IMR-90 (cell line): Measurements from ENCODE around the gene ACSL3. TPM values are rescaled to one million over a fixed set of nuclear protein-coding genes. Genes with fewer than 3 reads are reported as not detected.

Experiments used
- ATAC-seq: fragments of 200-7000 bp; cut with Tn5 transposase; 2 replicates; pipeline ENCODE4 v1.9.1; 2020; ENCODE audit warnings: low read depth, mild to moderate bottlenecking, moderate library complexity
- BruUV-seq: library from RNA; stranded (reverse); fragments of 400-500 nt; replicated peaks from 2 replicates; lab custom pipeline; 2021; lab: Mats Ljungman, UMichigan
- CTCF ChIA-PET: fragments of 300-600 bp; formaldehyde crosslinking; extraction: SDS; loops from one replicate; lab custom pipeline; 2021; ENCODE audit warnings: antibody characterized with exemption; lab: Yijun Ruan, JAX
- POLR2A ChIA-PET: fragments of 300-600 bp; sonication (Branson Sonifier 250); formaldehyde crosslinking; loops from one replicate; lab custom pipeline; 2022; ENCODE audit warnings: antibody characterized with exemption; ENCODE audit not compliant: unreplicated experiment; lab: Charles Lee
- DNase-seq: peaks from one replicate; pipeline ENCODE4 v3.0.0; 2013
- H2AFZ ChIP-seq: replicated peaks from 2 replicates; pipeline ENCODE3; 2013; ENCODE audit warnings: low read length, mild to moderate bottlenecking; ENCODE audit not compliant: poor library complexity
- H2AK5ac ChIP-seq: 2 replicates; pipeline ENCODE4 v1.6.1; 2013; ENCODE audit warnings: low read depth, low read length, inconsistent platforms
- H2AK9ac ChIP-seq: replicated peaks from 2 replicates; pipeline ENCODE3; 2013; ENCODE audit warnings: mild to moderate bottlenecking, low read depth, low read length, moderate library complexity; ENCODE audit not compliant: poor library complexity
- H2BK120ac ChIP-seq: 2 replicates; pipeline ENCODE4 v1.6.1; 2013; ENCODE audit warnings: low read depth, low read length, inconsistent platforms
- H2BK15ac ChIP-seq: 3 replicates; pipeline ENCODE4 v1.6.1; 2013; ENCODE audit warnings: low read depth, low read length, inconsistent platforms
- H2BK20ac ChIP-seq: 2 replicates; pipeline ENCODE4 v1.6.1; 2013; ENCODE audit warnings: low read depth, mild to moderate bottlenecking, inconsistent platforms, low read length, moderate library complexity
- H2BK5ac ChIP-seq: 2 replicates; pipeline ENCODE4 v1.6.1; 2013; ENCODE audit warnings: mild to moderate bottlenecking, low read depth, low read length, inconsistent platforms; ENCODE audit not compliant: poor library complexity, severe bottlenecking
- H3K14ac ChIP-seq: replicated peaks from 2 replicates; pipeline ENCODE4 v1.6.1; 2013; ENCODE audit warnings: low read depth, low read length, inconsistent platforms
- H3K18ac ChIP-seq: 2 replicates; pipeline ENCODE4 v1.6.1; 2013; ENCODE audit warnings: low read depth, low read length, control low read depth
- H3K23ac ChIP-seq: 2 replicates; pipeline ENCODE4 v1.6.1; 2013; ENCODE audit warnings: low read depth, low read length, inconsistent platforms
- H3K27ac ChIP-seq: 2 replicates; pipeline ENCODE4 v1.5.1; 2013; ENCODE audit warnings: mild to moderate bottlenecking, control low read depth, low read length; ENCODE audit not compliant: insufficient read depth
- H3K27me3 ChIP-seq: 2 replicates; pipeline ENCODE4 v1.6.1; 2013; ENCODE audit warnings: low read length; ENCODE audit not compliant: control insufficient read depth, insufficient read depth
- H3K36me3 ChIP-seq: 2 replicates; pipeline ENCODE4 v1.6.1; 2013; ENCODE audit warnings: low read length, mixed read lengths; ENCODE audit not compliant: control insufficient read depth, insufficient read depth
- H3K4ac ChIP-seq: 2 replicates; pipeline ENCODE4 v1.6.1; 2013; ENCODE audit warnings: low read depth, low read length, inconsistent platforms
- H3K4me1 ChIP-seq: 2 replicates; pipeline ENCODE4 v1.6.1; 2013; ENCODE audit warnings: low read length, mixed read lengths; ENCODE audit not compliant: control insufficient read depth, insufficient read depth
- H3K4me2 ChIP-seq: 2 replicates; pipeline ENCODE4 v1.6.1; 2013; ENCODE audit warnings: low read depth, mild to moderate bottlenecking, control low read depth, low read length, moderate library complexity
- H3K4me3 ChIP-seq: 2 replicates; pipeline ENCODE4 v1.5.1; 2013; ENCODE audit warnings: low read depth, mild to moderate bottlenecking, control low read depth, low read length, moderate library complexity; ENCODE audit not compliant: insufficient read depth
- H3K56ac ChIP-seq: 2 replicates; pipeline ENCODE4 v1.6.1; 2013; ENCODE audit warnings: low read length, inconsistent platforms; ENCODE audit not compliant: insufficient read depth; ENCODE audit errors: extremely low read depth
- H3K79me1 ChIP-seq, 2 experiments: 2 replicates each; pipeline ENCODE4 v1.6.1; 2013; ENCODE audit warnings: low read length in 2 of 2, inconsistent platforms in 1 of 2, low read depth in 1 of 2
- H3K9ac ChIP-seq: 2 replicates; pipeline ENCODE4 v1.6.1; 2013; ENCODE audit warnings: low read depth, low read length, control low read depth
- H3K9me1 ChIP-seq: 2 replicates; pipeline ENCODE4 v1.6.1; 2013; ENCODE audit warnings: low read length, inconsistent platforms; ENCODE audit not compliant: insufficient read depth
- H3K9me3 ChIP-seq: 2 replicates; pipeline ENCODE4 v1.6.1; 2013; ENCODE audit warnings: low read length; ENCODE audit not compliant: control insufficient read depth, insufficient read depth
- H4K20me1 ChIP-seq: 2 replicates; pipeline ENCODE4 v1.6.1; 2013; ENCODE audit warnings: low read length, inconsistent platforms; ENCODE audit not compliant: insufficient read depth
- H4K5ac ChIP-seq: 2 replicates; pipeline ENCODE4 v1.6.1; 2013; ENCODE audit warnings: mild to moderate bottlenecking, low read depth, low read length, control low read depth
- H4K8ac ChIP-seq, 2 experiments: 2 replicates each; pipeline ENCODE4 v1.6.1; 2013; ENCODE audit warnings: low read depth in 2 of 2, low read length in 2 of 2, control low read depth in 1 of 2, inconsistent platforms in 1 of 2
- H4K91ac ChIP-seq: 2 replicates; pipeline ENCODE4 v1.6.1; 2013; ENCODE audit warnings: low read depth, low read length, inconsistent platforms; ENCODE audit not compliant: insufficient read depth
- CEBPB ChIP-seq: IDR thresholded peaks from 2 replicates; pipeline ENCODE4 v1.6.1; 2012; ENCODE audit warnings: low read depth, low read length, improper control_type of control experiment
- FOS ChIP-seq: fragments of 150-350 bp; IDR thresholded peaks from 2 replicates; pipeline ENCODE4 v1.6.1; 2016; ENCODE audit warnings: low read depth, low read length
- MAFK ChIP-seq: IDR thresholded peaks from 2 replicates; pipeline ENCODE4 v1.6.1; 2012; ENCODE audit warnings: low read depth, low read length, improper control_type of control experiment
- MXI1 ChIP-seq: IDR thresholded peaks from 2 replicates; pipeline ENCODE4 v1.6.1; 2012; ENCODE audit warnings: low read depth, mild to moderate bottlenecking, low read length, moderate library complexity, borderline replicate concordance
- NFE2L2 ChIP-seq: fragments of 150-350 bp; IDR thresholded peaks from 2 replicates; pipeline ENCODE4 v1.6.1; 2016; ENCODE audit warnings: low read depth, mild to moderate bottlenecking, low read length
- RAD21 ChIP-seq: IDR thresholded peaks from 2 replicates; pipeline ENCODE4 v1.6.1; 2012; ENCODE audit warnings: low read length, improper control_type of control experiment
- RCOR1 ChIP-seq: IDR thresholded peaks from 2 replicates; pipeline ENCODE4 v1.6.1; 2012; ENCODE audit warnings: mild to moderate bottlenecking, low read length, improper control_type of control experiment; ENCODE audit not compliant: insufficient replicate concordance
- RFX5 ChIP-seq: IDR thresholded peaks from 2 replicates; pipeline ENCODE4 v1.8.0; 2012; ENCODE audit warnings: low read depth, mild to moderate bottlenecking, low read length, moderate library complexity
- SMC3 ChIP-seq: fragments of 150-350 bp; IDR thresholded peaks from 2 replicates; pipeline ENCODE4 v1.6.1; 2016; ENCODE audit warnings: low read depth, mild to moderate bottlenecking, antibody characterized with exemption, low read length, moderate library complexity
- WGBS, 2 experiments: methylation state at CpG; one replicate each; pipeline versions ENCODE4 v1.1.5 to v1.1.7; 2013; ENCODE audit warnings: missing lambda C conversion rate in 2 of 2; ENCODE audit not compliant: insufficient read length in 1 of 2; ENCODE audit errors: extremely low coverage in 2 of 2; 5-methylcytosine and 5-hydroxymethylcytosine counted together
- dilution Hi-C: fragments of 300-500 bp; cut with HindIII; formaldehyde crosslinking; loops from one replicate; pipeline ENCODE4 v1.14.3; 2018; ENCODE audit warnings: low sequenced_read_pairs; ENCODE audit not compliant: unreplicated experiment
- in situ Hi-C: fragments of 300-500 bp; cut with MboI; formaldehyde crosslinking; loops from 3 replicates; pipeline ENCODE4 v1.14.3; 2019; ENCODE audit warnings: low sequenced_read_pairs, inconsistent platforms, mixed read lengths
- intact Hi-C: fragments of 100-400 bp; cut with micrococcal nuclease; formaldehyde crosslinking; loops from 2 replicates; pipeline ENCODE4 v1.10.0; 2022
- polyA plus RNA-seq, 3 experiments: library from polyadenylated mRNA; depleted of rRNA; stranded (reverse); fragments of >200 nt; gene quantifications; 2 replicates each; pipeline ENCODE4 v1.2.3, GENCODE V29; 2012; ENCODE audit warnings: low replicate concordance in 1 of 3
- total RNA-seq: library from RNA; depleted of rRNA; stranded (reverse); fragments of >200 nt; gene quantifications from 2 replicates; pipeline ENCODE4 v1.2.3, GENCODE V29; 2012
- TF ChIP-seq, protein P1 (sequence below): fragments of 150-350 bp; IDR thresholded peaks from 2 replicates; pipeline ENCODE4 v1.6.1; 2017; ENCODE audit warnings: mild to moderate bottlenecking, antibody characterized with exemption, low read length, low read depth

The ACSL3 gene
- total and polyA plus RNA-seq, 2 of the 4 experiments (the other 2 are of a cell fraction) = 31.0 to 84.2 TPM

DNA sequence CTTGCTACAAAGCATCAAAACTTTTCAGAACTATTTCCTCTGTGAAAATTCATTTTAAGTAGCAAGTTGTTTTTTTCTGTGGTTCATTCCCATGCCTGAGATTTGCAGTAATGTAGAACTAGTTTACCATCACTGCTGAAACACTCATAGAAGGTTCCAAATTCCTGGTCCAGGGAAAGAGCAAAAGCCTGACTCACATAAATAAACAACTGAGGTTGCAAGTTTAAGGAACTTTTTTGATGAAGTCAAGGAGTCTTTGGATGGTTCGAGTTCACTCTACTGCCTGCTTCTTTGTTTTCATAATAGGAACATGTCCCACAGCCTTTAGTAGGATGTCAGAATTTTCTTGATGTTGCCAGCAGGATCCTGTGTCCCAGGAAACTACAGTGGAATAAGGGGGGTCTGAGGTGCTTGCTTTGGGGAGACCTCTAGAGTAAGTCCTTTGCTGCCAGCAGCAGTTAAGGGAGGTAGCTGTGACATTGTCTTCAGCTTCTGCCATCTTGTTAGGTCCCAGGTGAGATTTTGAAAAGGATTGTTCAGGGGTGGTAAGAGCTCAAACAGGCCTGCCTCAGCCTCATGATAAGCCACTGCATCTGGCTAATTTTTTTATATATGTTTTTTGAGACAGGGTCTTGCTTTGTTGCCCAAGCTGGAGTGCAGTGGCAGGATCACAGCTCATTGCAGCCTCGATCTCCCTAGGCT lies 43.9 kb downstream of the ACSL3 start:
- H4K5ac ChIP-seq = peak overlapping the region; percentile 79
- no TSS peak for BruUV-seq
- H2AFZ ChIP-seq = no peak overlapping the region
- H3K4me1 ChIP-seq = peaks cover 38% of the 10 kb centered on the region
- ChIA-PET CTCF (interaction anchor here (0.5 to 2.2 kb wide), 2 partner anchors 25 to 196 kb away, joined by 3 to 18 read pairs; no protein-coding TSS in a partner anchor), POLR2A (no interaction called here)
- TF ChIP-seq RCOR1 (peak; percentile 15), RFX5 (no peak), MXI1 (no peak), NFE2L2 (peak; percentile 46; the same call in 1 of the 2 replicates), SMC3 (no peak), RAD21 (0 out of 2 replicates have a peak, but pooled peaks have one; percentile 16), CEBPB (peak; percentile 19; the same call in 1 of the 2 replicates), FOS (peak; percentile 95), MAFK (peak; percentile 63; the same call in 1 of the 2 replicates)
- TF ChIP-seq, protein P1, sequence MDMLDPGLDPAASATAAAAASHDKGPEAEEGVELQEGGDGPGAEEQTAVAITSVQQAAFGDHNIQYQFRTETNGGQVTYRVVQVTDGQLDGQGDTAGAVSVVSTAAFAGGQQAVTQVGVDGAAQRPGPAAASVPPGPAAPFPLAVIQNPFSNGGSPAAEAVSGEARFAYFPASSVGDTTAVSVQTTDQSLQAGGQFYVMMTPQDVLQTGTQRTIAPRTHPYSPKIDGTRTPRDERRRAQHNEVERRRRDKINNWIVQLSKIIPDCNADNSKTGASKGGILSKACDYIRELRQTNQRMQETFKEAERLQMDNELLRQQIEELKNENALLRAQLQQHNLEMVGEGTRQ = no peak
- H3K27me3 ChIP-seq = no peaks in the 10 kb centered on the region
- H3K9me1 ChIP-seq = peaks cover 28% of the 10 kb centered on the region
- intact Hi-C loops = loop anchor here (1.0 to 10.0 kb wide), 2 partner anchors 40 to 850 kb away; no protein-coding TSS in a partner anchor
- H2AK9ac ChIP-seq = peak overlapping the region; percentile 91
- in situ Hi-C loops = loop anchor here (5.0 kb wide), 1 partner anchor 212 kb away; no protein-coding TSS in a partner anchor
- H2BK5ac ChIP-seq = peak overlapping the region; percentile 96
- peak overlapping the region; percentile 83 for H3K4ac ChIP-seq
- peaks cover 37 to 67% of the 10 kb centered on the region in 2 experiments for H3K79me1 ChIP-seq
- H2AK5ac ChIP-seq = peak overlapping the region; percentile 86
- ATAC-seq (peak; percentile 70), DNase-seq (peak; percentile 97)
- H4K91ac ChIP-seq = peak overlapping the region; percentile 80
- H3K14ac ChIP-seq = peak overlapping the region; percentile 47
- peak overlapping the region; percentile 66; the same call in 1 of the 2 replicates for H3K23ac ChIP-seq
- H3K36me3 ChIP-seq = peaks cover 13% of the 10 kb centered on the region
- dilution Hi-C loops = no loop called here
- no CpG with 5 or more reads among the region's 2 CpGs for WGBS, 2 experiments
- H2BK20ac ChIP-seq = peak overlapping the region; percentile 79
- H3K27ac ChIP-seq = peak overlapping the region; percentile 97
- H2BK15ac ChIP-seq = peak overlapping the region; percentile 71; the same call in 2 of the 3 replicates
- peak overlapping the region; percentile 90 for H3K18ac ChIP-seq
- H2BK120ac ChIP-seq = peak overlapping the region; percentile 82
- peak overlapping the region; percentile 48 to 67; a peak in 3 of 4 replicates for H4K8ac ChIP-seq
- H3K9ac ChIP-seq = peak overlapping the region; percentile 66
- H4K20me1 ChIP-seq = peaks cover 37% of the 10 kb centered on the region
- peak overlapping the region; percentile 70 for H3K4me2 ChIP-seq
- no peak overlapping the region for H3K4me3 ChIP-seq
- no peaks in the 10 kb centered on the region for H3K9me3 ChIP-seq
- H3K56ac ChIP-seq = peak overlapping the region; percentile 39
